ENCODE measurements around the gene NAT8L.

The NAT8L gene

GRCh38 chr4:2064276-2064991 lies 5.3 kb downstream of the NAT8L start:
- DNase-seq (ENCODE audit: low spot score), result no peak

DNA sequence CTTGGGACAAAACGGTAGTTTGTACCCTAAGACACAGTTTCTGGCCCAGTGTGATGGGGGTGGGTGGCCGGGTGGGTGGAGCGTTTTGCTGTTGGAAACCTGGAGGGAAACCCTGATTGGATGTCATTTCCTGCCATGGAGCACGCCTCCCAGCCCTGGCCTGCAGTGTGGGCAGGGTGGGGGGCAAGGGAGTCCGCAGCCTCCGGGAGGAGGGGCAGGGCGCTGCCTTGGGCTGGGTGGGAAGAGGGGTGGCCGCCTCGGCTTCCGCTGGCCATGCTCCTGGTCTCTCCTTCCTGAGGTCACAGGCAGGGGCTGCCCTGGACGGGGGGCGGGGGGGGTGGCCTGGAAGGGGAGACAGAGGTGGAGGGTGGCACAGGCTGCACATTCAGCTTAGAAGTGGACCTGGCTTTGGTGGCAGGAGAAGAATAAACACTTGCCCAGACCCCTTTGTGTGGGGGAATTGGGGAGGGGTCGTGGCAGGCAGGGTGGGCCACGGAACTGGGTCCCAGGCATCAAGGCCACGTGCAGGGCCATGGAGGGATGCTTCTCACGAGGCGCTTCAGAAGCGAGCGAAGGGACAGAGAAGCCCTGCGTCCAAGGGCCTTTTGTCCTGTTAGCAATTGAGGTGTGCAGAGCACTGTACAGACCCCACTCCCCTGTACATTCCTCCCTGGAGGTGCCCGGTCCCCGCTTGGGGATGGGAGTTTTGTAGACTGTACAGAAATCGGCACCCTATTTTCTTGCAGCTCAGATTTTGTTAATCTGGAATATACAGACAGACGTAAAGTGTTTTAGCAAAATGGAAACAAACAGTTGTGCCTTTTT lies 6.2 kb downstream of the NAT8L start:
- no peak for DNase-seq (ENCODE audit: low spot score)

DNA sequence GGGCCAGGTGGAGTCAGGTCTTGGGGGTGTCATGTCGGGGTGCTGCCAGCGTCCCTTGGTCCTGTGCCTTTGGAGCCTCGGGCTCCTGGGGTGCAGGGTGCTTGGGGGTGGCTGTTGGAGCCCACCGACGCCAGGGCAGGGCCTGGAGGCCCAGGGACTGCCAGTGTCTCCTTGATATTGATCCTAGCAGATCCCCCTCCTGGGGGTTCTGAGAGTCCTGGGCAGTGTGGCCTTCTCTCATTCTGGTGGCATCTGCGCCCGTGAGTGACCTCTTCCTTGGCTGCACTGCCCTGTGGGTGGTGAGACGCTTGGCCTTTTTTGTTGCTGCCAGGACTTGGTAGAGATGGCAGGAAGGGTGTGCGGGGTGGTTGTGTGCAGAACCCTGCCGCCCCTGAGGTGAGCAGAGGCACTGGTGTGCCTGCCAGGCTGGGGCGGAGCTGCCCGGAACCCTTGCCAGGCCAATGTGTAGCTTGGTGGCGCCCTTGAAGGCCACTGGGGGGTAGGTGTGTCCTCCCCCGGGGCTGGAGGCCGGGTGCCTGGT lies 7.0 kb downstream of the NAT8L start:
- no peak for DNase-seq (ENCODE audit: low spot score)

DNA sequence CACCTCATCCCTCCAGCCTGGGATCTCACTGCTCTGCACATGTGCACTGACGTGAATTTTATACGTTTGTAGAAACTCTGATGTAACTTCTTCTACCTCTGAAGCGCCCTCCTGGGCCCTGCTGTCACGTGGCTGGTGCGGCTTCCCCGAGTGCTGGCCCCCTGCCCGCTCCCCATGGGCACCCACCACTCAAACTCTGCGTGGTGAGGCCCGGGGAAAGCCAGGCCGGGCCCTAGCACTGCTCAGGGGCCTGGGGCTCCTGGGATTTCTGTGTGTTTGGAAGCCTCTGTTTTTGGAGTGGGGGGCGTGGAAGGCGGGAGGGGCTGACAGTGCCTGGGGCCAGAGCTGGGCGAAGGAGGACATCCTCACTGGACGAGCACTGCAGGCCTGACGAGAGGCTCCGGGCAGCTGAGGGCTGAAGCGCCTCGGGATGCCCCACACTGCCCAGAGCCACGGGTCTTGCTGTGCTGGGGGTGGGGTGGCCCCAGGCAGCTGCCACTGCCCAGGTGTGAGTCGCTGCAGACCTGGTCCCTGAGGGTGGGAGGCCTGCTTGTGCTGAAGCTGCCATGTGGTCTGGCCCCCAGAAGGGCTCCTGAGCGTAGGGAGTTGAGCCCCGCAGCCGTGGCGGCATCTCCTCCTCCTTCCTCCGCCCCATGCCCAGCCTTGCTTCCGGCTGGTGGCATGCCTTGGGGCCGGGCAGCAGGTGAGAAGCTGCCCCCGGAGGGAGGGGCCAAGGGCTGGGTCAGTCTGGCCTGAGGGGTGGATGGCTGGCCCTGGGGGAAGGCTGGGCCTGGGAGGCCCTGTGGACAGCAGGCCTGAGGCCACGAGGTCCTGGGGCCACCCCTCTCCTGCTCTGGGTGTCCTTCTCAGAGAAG lies 7.7 kb downstream of the NAT8L start:
- no peak for DNase-seq (ENCODE audit: low spot score)

DNA sequence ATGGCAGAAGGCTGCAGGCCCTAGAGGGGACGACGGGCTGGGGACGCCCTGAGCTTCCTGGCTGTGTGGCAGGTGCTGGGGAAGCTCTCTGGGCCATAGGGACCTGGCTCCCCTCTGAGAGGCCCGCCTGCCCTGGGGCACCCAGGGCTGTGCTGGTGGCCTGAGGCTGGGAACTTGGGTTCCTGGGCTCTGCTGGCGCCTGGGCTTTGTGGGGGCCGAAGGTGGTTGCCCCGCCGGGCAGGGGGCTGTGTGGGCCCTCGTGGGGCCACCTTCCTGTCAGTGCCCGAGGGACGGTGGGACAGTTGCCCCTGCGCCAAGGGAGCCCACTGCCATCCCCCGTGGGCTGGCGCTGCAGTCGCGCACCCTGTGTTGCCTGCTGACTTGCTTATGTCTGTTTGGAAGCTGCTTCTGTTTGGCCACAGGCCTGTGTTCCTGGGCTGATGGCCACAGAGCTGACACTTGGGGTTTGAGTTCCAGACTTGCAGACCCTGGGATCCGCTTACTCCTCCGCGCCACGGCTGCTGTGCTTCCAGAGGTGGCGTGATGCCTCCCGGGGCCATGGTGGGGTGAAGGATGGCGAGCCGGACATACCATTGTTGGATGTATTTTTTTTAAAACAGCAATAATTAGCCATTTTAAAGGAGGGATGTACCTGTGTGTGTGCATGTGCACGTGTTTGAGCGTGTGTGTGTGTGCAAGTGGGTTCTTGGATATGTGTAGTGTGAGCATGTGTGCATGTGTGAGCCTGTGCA lies 8.5 kb downstream of the NAT8L start:
- no peak for DNase-seq (ENCODE audit: low spot score)

- no peak for DNase-seq (ENCODE audit: low spot score)
These were observed 9.0 kb downstream of the NAT8L start for GRCh38 chr4:2068198-2068470.

DNA sequence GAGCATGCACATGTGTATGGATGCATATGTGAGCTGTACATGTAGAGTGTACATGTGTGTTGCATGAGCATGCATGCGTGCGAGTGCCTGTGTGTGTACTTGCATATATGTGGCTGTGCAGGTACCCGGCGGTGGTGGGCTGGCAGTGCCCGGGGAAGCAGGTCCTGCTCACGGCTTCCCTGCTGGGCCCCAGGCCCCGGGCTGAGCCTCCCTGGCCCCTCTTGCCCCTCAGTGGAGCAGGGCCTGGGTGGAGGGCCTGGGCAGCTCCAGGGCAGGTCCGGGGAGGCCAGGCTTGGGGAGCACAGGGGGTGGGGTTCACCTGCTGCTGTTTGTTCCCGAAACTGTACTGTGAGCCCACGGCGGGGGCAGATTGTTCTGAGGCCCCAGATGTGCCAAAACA lies 9.4 kb downstream of the NAT8L start:
- DNase-seq (ENCODE audit: low spot score), result no peak

- no peak for DNase-seq (ENCODE audit: low spot score)
These were observed 10.2 kb downstream of the NAT8L start for GRCh38 chr4:2069161-2069971.

- no peak for DNase-seq (ENCODE audit: low spot score)
These were observed 10.9 kb downstream of the NAT8L start for GRCh38 chr4:2069986-2070385.

GRCh38 chr4:2070421-2071251 lies 11.5 kb downstream of the NAT8L start:
- DNase-seq (ENCODE audit: low spot score), result no peak

- DNase-seq (ENCODE audit: low spot score), result no peak
These were observed 12.3 kb downstream of the NAT8L start for GRCh38 chr4:2071252-2071911.

- DNase-seq (ENCODE audit: low spot score), result peak; percentile 60
These were observed 13.1 kb downstream of the NAT8L start for GRCh38 chr4:2071912-2072867.

DNA sequence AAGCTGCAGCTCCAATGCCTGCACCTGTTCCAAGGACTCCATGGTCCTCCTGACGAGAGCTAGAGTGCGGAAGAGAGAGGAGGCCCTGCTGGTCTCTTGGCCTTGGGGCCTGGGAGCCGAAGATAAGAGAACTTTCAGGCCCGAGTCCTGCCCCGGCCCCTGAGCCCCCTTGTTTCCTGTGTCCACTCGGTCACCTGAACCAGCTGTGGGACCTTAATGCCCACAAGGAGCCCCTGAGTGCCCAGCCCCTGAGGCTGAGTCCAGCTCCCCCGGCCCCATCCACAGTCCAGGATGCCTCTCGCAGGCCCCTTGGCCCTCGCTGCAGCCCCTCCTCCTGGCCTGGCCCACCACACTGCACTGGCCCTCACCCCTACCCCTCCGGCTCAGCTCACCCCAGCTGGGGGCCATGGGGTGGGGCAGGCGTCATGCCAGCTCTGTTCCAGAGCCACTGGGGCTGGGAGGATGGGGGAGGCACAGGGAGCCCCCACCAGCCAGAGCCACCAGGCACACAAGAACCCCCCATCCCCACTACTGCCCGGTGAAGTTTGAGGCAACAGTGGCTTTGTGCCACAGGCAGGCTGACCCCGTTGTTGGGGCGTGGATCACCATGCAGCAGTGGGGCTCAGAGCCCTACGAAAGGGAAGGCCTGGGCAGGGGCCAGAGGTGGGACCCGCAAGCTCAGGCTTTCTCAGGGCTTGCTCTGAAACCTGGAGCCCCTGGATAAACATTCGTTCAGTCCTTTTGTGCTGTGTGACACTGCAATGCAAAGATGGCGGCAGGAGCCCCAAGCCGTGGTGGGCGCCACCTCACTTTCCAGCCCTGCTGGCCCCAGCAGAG lies 14.1 kb downstream of the NAT8L start:
- DNase-seq (ENCODE audit: low spot score), result no peak

GRCh38 chr4:2073808-2074481 lies 14.8 kb downstream of the NAT8L start:
- no peak for DNase-seq (ENCODE audit: low spot score)

- no peak for DNase-seq (ENCODE audit: low spot score)
These were observed 15.5 kb downstream of the NAT8L start for GRCh38 chr4:2074588-2074987.

DNA sequence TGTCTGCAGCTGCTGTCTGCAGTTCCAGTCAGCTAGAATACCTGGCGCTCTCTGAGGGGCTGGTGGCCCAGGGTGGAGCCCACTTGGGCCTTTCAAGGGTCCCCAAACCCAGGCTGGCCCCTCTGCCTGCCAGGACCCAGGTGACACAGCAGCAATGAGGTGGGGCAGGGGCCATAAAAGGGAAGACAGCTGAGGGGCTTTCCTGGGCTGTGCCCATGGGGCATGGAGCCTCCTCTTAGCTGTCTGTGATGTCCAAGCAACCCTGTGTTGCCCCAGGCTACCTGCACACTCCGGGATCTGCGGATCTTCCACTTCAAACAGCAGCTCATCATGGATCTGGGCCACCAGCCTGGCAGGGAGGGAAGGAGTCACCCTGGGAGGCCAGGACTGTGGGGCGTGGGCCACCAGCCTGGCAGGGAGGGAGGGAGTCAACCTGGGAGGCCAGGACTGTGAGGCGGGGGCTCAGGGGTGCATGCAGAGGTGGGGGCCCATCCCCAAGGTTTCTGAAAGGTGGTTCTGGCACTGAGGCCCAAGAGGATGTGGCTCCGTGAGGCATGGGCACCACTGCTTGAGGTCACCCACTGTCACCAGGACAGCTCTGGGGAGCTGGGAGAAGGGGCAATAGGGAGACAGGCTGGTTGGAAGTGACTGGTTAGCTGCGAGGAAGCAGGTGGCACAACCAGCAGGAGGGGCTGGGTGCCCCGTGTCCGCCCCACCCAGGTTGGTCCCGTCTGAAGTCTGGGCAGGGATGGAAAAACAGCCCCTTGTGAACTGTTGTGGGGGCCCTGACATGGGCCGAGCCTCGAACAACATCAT lies 16.3 kb downstream of the NAT8L start:
- no peak for DNase-seq (ENCODE audit: low spot score)

Measured in Ammon's horn (tissue), 1 donor.